ENCODE measurements around the gene AGMO.

AGMO gene

DNA sequence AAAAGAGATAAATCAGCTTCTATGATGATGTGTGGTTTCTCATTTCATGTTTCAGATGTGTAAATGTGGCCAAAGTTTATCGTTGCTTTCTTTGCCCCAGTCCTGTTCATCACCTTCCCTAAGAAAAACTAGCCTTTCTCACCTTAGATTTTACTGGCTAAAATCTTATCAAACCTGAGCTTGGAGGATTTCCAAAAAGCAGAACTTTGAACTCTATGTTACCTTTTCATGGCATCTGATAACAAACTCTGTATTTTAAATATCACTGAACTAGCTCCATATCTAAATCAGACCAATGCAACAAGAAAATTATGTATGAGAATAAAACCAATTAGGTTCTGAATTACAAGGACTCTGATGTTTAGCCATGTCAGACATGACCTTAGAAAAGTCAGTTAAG lies 335.8 kb downstream of the AGMO start:
- no peak overlapping the region for H3K4me3 ChIP-seq (ENCODE audit: low read depth, low read length)
- TF ChIP-seq, protein P1, sequence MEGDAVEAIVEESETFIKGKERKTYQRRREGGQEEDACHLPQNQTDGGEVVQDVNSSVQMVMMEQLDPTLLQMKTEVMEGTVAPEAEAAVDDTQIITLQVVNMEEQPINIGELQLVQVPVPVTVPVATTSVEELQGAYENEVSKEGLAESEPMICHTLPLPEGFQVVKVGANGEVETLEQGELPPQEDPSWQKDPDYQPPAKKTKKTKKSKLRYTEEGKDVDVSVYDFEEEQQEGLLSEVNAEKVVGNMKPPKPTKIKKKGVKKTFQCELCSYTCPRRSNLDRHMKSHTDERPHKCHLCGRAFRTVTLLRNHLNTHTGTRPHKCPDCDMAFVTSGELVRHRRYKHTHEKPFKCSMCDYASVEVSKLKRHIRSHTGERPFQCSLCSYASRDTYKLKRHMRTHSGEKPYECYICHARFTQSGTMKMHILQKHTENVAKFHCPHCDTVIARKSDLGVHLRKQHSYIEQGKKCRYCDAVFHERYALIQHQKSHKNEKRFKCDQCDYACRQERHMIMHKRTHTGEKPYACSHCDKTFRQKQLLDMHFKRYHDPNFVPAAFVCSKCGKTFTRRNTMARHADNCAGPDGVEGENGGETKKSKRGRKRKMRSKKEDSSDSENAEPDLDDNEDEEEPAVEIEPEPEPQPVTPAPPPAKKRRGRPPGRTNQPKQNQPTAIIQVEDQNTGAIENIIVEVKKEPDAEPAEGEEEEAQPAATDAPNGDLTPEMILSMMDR (IDR thresholded peaks at IDR 0.05; ENCODE audit: insufficient read depth, low read depth, low read length, missing control alignments): no peak
- no peak for DNase-seq (ENCODE audit: low read depth)

DNA sequence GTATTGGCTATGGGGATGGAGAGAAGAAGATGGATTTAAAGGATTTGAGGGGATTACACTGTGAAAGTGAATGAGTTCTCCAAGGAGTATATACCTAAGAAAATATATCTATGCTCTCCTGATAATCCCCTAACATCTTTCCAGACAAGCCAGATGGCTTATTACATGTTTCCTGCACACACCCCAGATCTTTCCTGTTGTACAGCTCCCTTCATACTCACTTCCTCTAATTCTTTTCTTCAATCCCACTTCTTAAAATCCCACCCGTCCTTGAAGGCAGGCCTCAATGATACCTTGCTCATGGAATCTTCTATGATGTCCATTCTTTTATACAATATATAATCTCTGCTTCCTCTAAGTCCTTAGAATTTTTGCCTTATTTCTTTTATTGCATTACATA lies 342.1 kb downstream of the AGMO start:
- TF ChIP-seq, protein P1 (IDR thresholded peaks at IDR 0.05; ENCODE audit: insufficient read depth, low read depth, low read length, missing control alignments): no peak
- no peak overlapping the region for H3K4me3 ChIP-seq (ENCODE audit: low read depth, low read length)
- no peak for DNase-seq (ENCODE audit: low read depth)

DNA sequence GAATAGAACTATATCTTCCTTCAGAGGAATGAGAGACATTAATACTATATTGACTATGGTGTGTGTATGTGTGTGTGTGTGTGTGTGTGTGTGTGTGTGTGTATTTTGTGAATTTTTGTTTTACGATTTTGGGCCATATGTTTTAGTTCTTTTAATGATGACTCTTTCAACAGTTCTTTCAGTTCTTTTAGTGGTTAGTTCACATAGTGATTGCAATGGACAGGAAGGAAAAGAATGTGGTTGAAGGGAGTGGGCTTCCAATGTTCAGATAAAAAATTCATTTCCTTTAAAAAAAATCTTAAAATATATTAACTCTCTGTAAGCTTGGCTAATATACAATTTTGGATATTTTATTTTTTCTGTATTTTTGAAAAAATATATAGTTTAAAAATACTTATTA lies 343.6 kb downstream of the AGMO start:
- DNase-seq (ENCODE audit: low read depth): no peak
- TF ChIP-seq, protein P1 (IDR thresholded peaks at IDR 0.05; ENCODE audit: insufficient read depth, low read depth, low read length, missing control alignments): no peak
- no peak overlapping the region for H3K4me3 ChIP-seq (ENCODE audit: low read depth, low read length)

DNA sequence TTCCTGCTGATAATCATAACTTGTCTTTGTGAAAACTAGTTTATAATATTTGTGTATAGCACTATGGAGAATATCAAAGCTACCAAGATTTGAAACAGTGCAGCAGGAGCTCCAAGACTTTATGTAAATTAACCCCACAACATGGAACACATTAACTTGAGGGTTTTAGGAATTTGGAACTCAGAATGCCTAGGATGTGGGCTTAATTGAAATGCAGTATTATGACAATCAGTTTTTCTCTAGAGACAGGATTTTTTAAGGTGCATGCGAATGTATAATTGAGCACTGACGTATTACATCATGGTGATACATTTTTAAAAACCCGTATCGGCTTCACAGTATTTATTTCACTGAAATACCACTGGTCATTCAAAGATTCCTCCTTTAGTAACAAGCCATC lies 346.2 kb downstream of the AGMO start:
- no peak for DNase-seq (ENCODE audit: low read depth)
- TF ChIP-seq, protein P1 (IDR thresholded peaks at IDR 0.05; ENCODE audit: insufficient read depth, low read depth, low read length, missing control alignments): no peak

DNA sequence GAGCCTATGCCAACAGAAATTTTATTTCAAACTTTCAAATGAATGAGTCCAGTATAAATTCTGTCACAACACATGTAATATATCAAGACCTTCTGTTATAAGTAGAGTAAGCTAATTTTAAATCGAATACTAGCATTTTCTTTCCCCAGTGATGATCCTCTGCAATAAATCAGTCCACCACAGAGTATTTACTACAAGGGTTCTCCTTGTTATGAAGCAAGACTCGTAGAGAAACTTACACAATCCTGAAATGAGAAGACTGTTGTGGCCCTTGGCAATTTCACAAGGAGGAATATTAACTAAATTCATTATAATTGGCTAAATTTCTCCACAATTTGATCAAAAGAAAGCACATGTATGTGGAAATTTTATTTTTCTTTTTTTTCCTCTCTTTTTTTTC lies 346.8 kb downstream of the AGMO start:
- TF ChIP-seq, protein P1 (IDR thresholded peaks at IDR 0.05; ENCODE audit: insufficient read depth, low read depth, low read length, missing control alignments): no peak
- DNase-seq (ENCODE audit: low read depth): no peak

More for the DNA sequence above, 346.2 kb downstream of the AGMO start:
- H3K4me3 ChIP-seq (ENCODE audit: low read depth, low read length): no peak overlapping the region

DNA sequence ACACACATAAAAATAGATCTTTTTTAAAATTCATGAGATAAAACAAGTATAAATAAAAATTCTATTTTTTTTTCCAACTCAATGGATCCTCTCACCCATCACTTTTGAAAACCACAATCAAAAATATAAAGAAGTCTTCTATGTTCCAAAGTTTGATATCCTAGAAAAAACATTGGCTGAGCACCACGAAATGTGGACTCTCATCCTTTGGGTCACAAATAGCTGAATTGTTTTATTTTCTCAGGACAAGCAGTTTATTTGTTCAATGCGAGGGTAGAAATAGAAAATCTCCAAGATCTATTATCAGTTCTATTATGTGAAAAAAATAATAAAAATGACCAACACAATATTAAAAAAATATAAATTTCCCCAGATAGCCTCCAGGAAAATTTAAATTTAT lies 348.7 kb downstream of the AGMO start:
- TF ChIP-seq, protein P1 (IDR thresholded peaks at IDR 0.05; ENCODE audit: insufficient read depth, low read depth, low read length, missing control alignments): no peak

More for the DNA sequence above, 346.8 kb downstream of the AGMO start:
- H3K4me3 ChIP-seq (ENCODE audit: low read depth, low read length): no peak overlapping the region

DNA sequence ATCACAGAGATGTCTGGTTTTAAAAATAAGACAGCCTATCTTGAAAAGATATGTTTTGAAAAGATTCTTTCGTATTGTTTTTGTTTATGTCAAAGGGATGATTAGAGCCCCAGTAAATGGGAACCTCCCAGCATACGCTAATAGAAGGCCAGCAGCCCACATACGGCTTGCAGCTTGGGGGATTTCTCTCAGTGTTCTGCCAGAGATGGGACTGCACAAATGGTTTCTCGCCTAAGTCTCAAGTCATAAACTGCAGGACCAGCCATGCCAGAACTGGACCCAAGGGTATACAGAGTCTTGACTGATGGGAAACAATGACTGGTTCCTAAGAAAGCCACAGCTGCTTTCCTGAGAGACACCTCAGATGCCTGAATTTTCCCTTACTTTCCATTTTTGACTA lies 352.4 kb downstream of the AGMO start:
- no peak for DNase-seq (ENCODE audit: low read depth)
- no peak overlapping the region for H3K4me3 ChIP-seq (ENCODE audit: low read depth, low read length)
- TF ChIP-seq, protein P1 (IDR thresholded peaks at IDR 0.05; ENCODE audit: insufficient read depth, low read depth, low read length, missing control alignments): no peak

More for the DNA sequence above, 348.7 kb downstream of the AGMO start:
- no peak overlapping the region for H3K4me3 ChIP-seq (ENCODE audit: low read depth, low read length)
- DNase-seq (ENCODE audit: low read depth): no peak
